ENCODE measurements around the gene NUMA1.
A peak's percentile ranks its signal among the peaks of the same experiment; 100 is the strongest.

NUMA1 gene

DNA sequence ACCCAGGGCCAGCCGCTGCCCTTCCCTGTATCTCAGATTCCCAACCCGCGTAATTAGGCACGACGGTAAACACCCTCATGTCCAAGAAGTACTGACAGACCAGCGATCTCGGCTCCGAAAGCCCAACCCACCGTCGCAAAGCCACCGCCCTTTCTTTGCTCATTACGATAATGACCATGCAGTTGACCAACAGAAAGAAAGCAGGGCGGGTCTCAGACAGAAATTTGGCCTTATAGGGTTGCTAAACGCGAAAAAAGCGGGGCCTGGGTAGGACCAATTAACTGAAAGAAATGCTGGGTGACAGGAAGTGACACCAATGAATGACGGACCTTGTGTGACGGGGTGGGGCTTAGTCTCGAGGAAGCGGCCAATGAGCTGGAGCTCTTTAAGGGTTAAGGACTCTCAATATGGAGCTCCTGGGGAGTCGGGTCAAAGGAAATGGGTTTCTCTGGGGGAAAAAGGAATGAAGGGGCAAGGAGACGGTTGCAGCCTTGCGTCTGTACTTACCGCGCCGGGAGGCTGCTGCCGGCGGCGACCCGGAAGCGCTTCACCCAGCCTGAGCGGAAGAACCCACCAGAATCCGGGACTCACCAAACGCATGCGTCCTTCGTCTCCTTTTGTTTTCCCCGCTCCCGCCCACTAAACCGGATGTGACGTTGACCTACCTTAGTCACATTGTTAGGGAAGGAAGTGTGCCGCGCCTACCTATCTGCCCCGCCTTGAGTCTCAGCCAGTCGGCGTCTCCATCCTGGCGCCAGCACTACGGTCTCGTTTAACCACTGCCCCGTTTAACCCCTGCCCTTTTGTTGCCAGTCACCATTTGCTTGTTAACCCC is 32.0 kb upstream of the NUMA1 start, which contains the start of gene ANAPC15:
Gene ANAPC15, minus strand, starts transcription at position 553 of the 835 bp plus-strand sequence. CDS start 1,419 bp downstream, outside the sequence.
- no peaks in the 10 kb centered on the region for H3K9me3 ChIP-seq (ENCODE audit: control extremely low read depth in 1 of 5, control insufficient read depth in 4 of 5, insufficient read depth in 2 of 5, low read depth in 1 of 5, low read length in 4 of 5)
- peak; percentile 100 for DNase-seq
- WGBS (ENCODE audit: insufficient coverage), result 0% methylated on average over 47 of the region's 49 CpGs
- H3K4me1 ChIP-seq (ENCODE audit: control extremely low read depth in 1 of 4, control insufficient read depth in 4 of 4, insufficient read depth in 4 of 4, low read length in 3 of 4), result peaks cover 13 to 18% (median 16%) of the 10 kb centered on the region in 4 experiments
- H3K27ac ChIP-seq (ENCODE audit: insufficient read depth in 1 of 2, low read depth in 1 of 2, low read length in 2 of 2, poor library complexity in 1 of 2, severe bottlenecking in 2 of 2), result peak within 1 kb of the TSS; percentile 97 to 99
- ChIA-PET CTCF (interaction anchor here (1.1 to 3.2 kb wide), 8 partner anchors 11 to 83 kb away, joined by 3 to 13 read pairs (median 4); no protein-coding TSS in a partner anchor), POLR2A (interaction anchor here (0.6 to 1.9 kb wide), 4 partner anchors 12 to 155 kb away, joined by 3 to 14 read pairs (median 4); no protein-coding TSS in a partner anchor)
- H3K36me3 ChIP-seq (ENCODE audit: control insufficient read depth in 4 of 4, insufficient read depth in 4 of 4, low read length in 3 of 4), result peaks cover 0 to 26% (median 8%) of the 10 kb centered on the region in 4 experiments
- H3K4me3 ChIP-seq (ENCODE audit: control insufficient read depth in 1 of 7, extremely low read depth in 1 of 7, insufficient read depth in 4 of 7, low read depth in 2 of 7, low read length in 6 of 7), result peak within 1 kb of the TSS; percentile 64 to 92 (median 78)
- H3K27me3 ChIP-seq (replicated peaks in 2 of 5; ENCODE audit: control insufficient read depth in 4 of 5, insufficient read depth in 5 of 5, low read length in 4 of 5), result no peaks in the 10 kb centered on the region

DNA sequence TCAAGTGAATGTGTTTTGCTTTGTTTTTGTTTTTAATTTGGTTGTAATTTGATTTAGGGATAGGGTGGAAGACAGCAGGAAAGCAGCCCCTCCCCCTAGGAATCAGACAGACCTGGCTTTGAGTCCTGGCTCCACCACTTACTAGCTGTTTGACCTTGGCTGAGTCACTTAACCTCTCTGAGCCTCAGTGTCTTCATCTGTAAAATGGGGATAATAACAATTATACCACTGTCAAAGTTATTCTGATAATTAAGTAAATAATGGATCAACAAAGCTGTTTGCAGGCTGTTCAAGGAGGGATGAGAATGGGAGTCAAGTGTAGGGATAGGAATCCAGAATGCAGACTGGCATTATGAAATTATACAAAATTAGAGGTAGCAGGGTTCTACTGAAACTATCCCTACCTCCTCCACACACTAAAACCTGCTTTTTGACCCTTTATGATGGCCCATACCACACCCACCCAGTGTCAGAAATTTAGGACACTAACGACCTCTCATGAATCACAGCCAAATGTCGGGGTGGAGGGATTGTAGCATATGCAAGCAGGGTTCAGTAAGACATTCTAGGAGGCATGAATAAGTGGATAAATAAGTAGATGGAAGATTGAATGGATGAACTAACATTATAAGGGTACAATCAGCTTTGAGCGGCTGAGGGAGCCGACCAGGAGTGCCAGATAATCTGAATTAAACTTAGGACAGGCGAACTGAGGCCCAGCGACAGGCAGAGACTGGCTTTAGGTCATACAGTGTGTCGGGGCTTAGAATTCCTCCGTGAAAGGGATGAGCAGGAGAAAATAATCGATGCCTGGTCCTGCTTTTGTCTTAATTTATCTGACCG is 31.2 kb upstream of the NUMA1 start:
- Histone ChIP-seq H3K4me3 (ENCODE audit: control insufficient read depth in 1 of 7, extremely low read depth in 1 of 7, insufficient read depth in 4 of 7, low read depth in 2 of 7, low read length in 6 of 7) (peak overlapping the region; percentile 64 to 92 (median 78)), H3K36me3 (ENCODE audit: control insufficient read depth in 4 of 4, insufficient read depth in 4 of 4, low read length in 3 of 4) (peaks cover 0 to 26% (median 8%) of the 10 kb centered on the region in 4 experiments), H3K27me3 (replicated peaks in 2 of 5; ENCODE audit: control insufficient read depth in 4 of 5, insufficient read depth in 5 of 5, low read length in 4 of 5) (no peaks in the 10 kb centered on the region), H3K4me1 (ENCODE audit: control extremely low read depth in 1 of 4, control insufficient read depth in 4 of 4, insufficient read depth in 4 of 4, low read length in 3 of 4) (peaks cover 13 to 18% (median 16%) of the 10 kb centered on the region in 4 experiments), H3K27ac (ENCODE audit: insufficient read depth in 1 of 2, low read depth in 1 of 2, low read length in 2 of 2, poor library complexity in 1 of 2, severe bottlenecking in 2 of 2) (peak overlapping the region; percentile 97 to 99), H3K9me3 (ENCODE audit: control extremely low read depth in 1 of 5, control insufficient read depth in 4 of 5, insufficient read depth in 2 of 5, low read depth in 1 of 5, low read length in 4 of 5) (no peaks in the 10 kb centered on the region)
- POLR2A ChIA-PET, result interaction anchor here (0.8 to 1.9 kb wide), 4 partner anchors 10 to 155 kb away, joined by 3 to 14 read pairs (median 4); no protein-coding TSS in a partner anchor
- CTCF ChIA-PET, result interaction anchor here (1.1 to 3.2 kb wide), 8 partner anchors 10 to 85 kb away, joined by 3 to 13 read pairs (median 6); no protein-coding TSS in a partner anchor
- peak in 2 of 3 donors; percentile 55 to 65 for DNase-seq
- 18% methylated on average over 7 of the region's 10 CpGs for WGBS (ENCODE audit: insufficient coverage)

DNA sequence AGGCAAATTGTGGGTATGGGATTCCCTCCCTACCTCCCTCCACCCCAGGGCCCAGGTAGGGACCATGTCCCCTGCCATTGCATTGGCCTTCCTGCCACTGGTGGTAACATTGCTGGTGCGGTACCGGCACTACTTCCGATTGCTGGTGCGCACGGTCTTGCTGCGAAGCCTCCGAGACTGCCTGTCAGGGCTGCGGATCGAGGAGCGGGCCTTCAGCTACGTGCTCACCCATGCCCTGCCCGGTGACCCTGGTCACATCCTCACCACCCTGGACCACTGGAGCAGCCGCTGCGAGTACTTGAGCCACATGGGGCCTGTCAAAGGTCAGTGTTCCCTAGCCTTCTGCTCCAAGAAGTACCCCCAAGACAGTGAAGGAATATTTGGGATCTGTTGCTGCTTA is 25.5 kb upstream of the NUMA1 start, which contains the start of gene TOMT:
Gene TOMT, plus strand, starts transcription at position 37 of the 400 bp plus-strand sequence. Its CDS starts 28 bp downstream, at position 65.
- peaks cover 0 to 30% (median 9%) of the 10 kb centered on the region in 4 experiments for H3K36me3 ChIP-seq (ENCODE audit: control insufficient read depth in 4 of 4, insufficient read depth in 4 of 4, low read length in 3 of 4)
- WGBS (ENCODE audit: insufficient coverage), result 96% methylated on average over 14 of the region's 14 CpGs
- no peak for DNase-seq
- ChIA-PET POLR2A (no interaction called here), CTCF (interaction anchor here (0.6 to 1.1 kb wide), 3 partner anchors 38 to 507 kb away, joined by 3 to 4 read pairs (median 3); no protein-coding TSS in a partner anchor)
- no peaks in the 10 kb centered on the region for H3K27me3 ChIP-seq (replicated peaks in 2 of 5; ENCODE audit: control insufficient read depth in 4 of 5, insufficient read depth in 5 of 5, low read length in 4 of 5)
- H3K9me3 ChIP-seq (ENCODE audit: control extremely low read depth in 1 of 5, control insufficient read depth in 4 of 5, insufficient read depth in 2 of 5, low read depth in 1 of 5, low read length in 4 of 5), result no peaks in the 10 kb centered on the region
- no peak within 1 kb of the TSS for H3K4me3 ChIP-seq (ENCODE audit: control insufficient read depth in 1 of 7, extremely low read depth in 1 of 7, insufficient read depth in 4 of 7, low read depth in 2 of 7, low read length in 6 of 7)
- H3K4me1 ChIP-seq (ENCODE audit: control extremely low read depth in 1 of 4, control insufficient read depth in 4 of 4, insufficient read depth in 4 of 4, low read length in 3 of 4), result peaks cover 21 to 28% (median 26%) of the 10 kb centered on the region in 4 experiments
- no peak within 1 kb of the TSS for H3K27ac ChIP-seq (ENCODE audit: insufficient read depth in 1 of 2, low read depth in 1 of 2, low read length in 2 of 2, poor library complexity in 1 of 2, severe bottlenecking in 2 of 2)

DNA sequence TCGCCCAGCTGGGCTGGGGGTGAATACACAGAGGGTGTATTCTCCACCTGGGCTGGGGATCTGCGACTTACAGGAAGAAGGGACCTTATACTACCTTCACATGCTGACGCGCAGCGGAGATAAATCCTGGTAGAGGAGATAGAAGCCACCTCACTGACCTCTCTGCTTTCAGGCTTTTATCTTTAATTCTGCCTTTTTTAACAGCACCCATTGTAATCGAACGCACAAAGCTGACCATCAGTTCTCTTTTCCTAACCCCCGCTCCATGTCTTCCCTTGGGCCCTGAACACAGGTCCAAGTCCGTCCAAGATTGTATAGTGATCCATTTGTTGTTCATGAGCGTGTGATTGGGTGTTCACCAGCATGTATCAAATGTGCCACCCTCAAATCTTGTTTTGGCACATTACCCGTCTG is 23.4 kb upstream of the NUMA1 start:
- Histone ChIP-seq H3K9me3 (ENCODE audit: control extremely low read depth in 1 of 5, control insufficient read depth in 4 of 5, insufficient read depth in 2 of 5, low read depth in 1 of 5, low read length in 4 of 5) (no peaks in the 10 kb centered on the region), H3K4me3 (ENCODE audit: control insufficient read depth in 1 of 7, extremely low read depth in 1 of 7, insufficient read depth in 4 of 7, low read depth in 2 of 7, low read length in 6 of 7) (peak overlapping the region in 5 of 7 experiments; percentile 29 to 87 (median 70)), H3K27ac (ENCODE audit: insufficient read depth in 1 of 2, low read depth in 1 of 2, low read length in 2 of 2, poor library complexity in 1 of 2, severe bottlenecking in 2 of 2) (peak overlapping the region in 1 of 2 experiments; percentile 96), H3K27me3 (replicated peaks in 2 of 5; ENCODE audit: control insufficient read depth in 4 of 5, insufficient read depth in 5 of 5, low read length in 4 of 5) (no peaks in the 10 kb centered on the region), H3K36me3 (ENCODE audit: control insufficient read depth in 4 of 4, insufficient read depth in 4 of 4, low read length in 3 of 4) (peaks cover under 1 to 27% (median 10%) of the 10 kb centered on the region in 4 experiments), H3K4me1 (ENCODE audit: control extremely low read depth in 1 of 4, control insufficient read depth in 4 of 4, insufficient read depth in 4 of 4, low read length in 3 of 4) (peaks cover 36 to 49% (median 47%) of the 10 kb centered on the region in 4 experiments)
- POLR2A ChIA-PET, result no interaction called here
- 84% methylated on average over 8 of the region's 11 CpGs for WGBS (ENCODE audit: insufficient coverage)
- CTCF ChIA-PET, result interaction anchor here (0.9 to 1.5 kb wide), 4 partner anchors 15 to 78 kb away, joined by 3 to 4 read pairs (median 3); no protein-coding TSS in a partner anchor
- DNase-seq, result no peak

DNA sequence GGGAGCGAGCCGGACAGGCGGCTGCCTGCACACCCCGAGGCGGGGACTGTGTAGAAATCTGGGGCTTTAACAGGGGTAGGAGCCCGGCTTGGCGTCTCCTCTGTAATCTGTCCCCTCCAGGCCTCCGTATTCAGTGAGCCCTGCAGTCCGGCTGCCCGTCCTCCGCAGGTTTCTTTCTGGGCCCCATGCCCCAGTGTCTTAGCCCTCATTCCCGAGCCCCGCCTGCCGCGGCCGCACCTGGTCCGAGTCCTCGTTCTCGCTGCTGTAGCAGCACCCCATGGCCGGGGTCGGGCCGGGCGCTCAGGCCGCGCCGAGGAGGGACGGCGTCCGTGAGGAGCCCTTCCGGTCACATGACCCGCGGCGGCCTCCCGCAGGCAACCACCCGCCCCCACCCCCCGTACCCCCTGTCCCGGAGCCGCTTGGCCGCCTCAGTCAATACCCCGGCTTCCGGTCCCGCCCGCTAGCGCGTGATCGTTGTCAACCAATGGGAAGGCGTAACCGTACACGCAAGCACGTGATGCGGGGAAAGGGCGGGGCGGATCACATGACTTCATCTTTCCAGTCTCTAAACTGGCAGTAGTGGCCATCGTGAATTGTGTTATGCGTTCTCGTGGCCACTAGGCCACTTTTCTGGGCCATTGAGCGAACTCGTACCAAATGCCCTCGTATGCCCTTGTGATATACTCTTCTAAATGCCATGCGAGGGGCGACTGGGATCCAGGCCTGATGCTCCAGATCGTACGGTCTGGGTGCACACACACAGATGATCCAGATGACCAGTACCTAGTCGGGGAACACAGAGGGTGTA is 22.8 kb upstream of the NUMA1 start, which contains the start of gene LAMTOR1:
Gene LAMTOR1, minus strand, starts transcription at position 352 of the 808 bp plus-strand sequence. Its CDS starts 73 bp downstream, at position 279.
- H3K9me3 ChIP-seq (ENCODE audit: control extremely low read depth in 1 of 5, control insufficient read depth in 4 of 5, insufficient read depth in 2 of 5, low read depth in 1 of 5, low read length in 4 of 5), result no peaks in the 10 kb centered on the region
- H3K27ac ChIP-seq (ENCODE audit: insufficient read depth in 1 of 2, low read depth in 1 of 2, low read length in 2 of 2, poor library complexity in 1 of 2, severe bottlenecking in 2 of 2), result peak within 1 kb of the TSS; percentile 95 to 96
- peaks cover 36 to 54% (median 51%) of the 10 kb centered on the region in 4 experiments for H3K4me1 ChIP-seq (ENCODE audit: control extremely low read depth in 1 of 4, control insufficient read depth in 4 of 4, insufficient read depth in 4 of 4, low read length in 3 of 4)
- peak within 1 kb of the TSS; percentile 72 to 94 (median 87) for H3K4me3 ChIP-seq (ENCODE audit: control insufficient read depth in 1 of 7, extremely low read depth in 1 of 7, insufficient read depth in 4 of 7, low read depth in 2 of 7, low read length in 6 of 7)
- 5% methylated on average over 52 of the region's 64 CpGs for WGBS (ENCODE audit: insufficient coverage)
- peaks cover 2 to 28% (median 14%) of the 10 kb centered on the region in 4 experiments for H3K36me3 ChIP-seq (ENCODE audit: control insufficient read depth in 4 of 4, insufficient read depth in 4 of 4, low read length in 3 of 4)
- H3K27me3 ChIP-seq (replicated peaks in 2 of 5; ENCODE audit: control insufficient read depth in 4 of 5, insufficient read depth in 5 of 5, low read length in 4 of 5), result no peaks in the 10 kb centered on the region
- CTCF ChIA-PET, result interaction anchor here (0.9 to 13.8 kb wide), 8 partner anchors 11 to 79 kb away, joined by 3 to 394 read pairs (median 5); partner anchors contain the start of gene LRRC51
- DNase-seq, result peak; percentile 99 to 100 (median 100)
- POLR2A ChIA-PET, result interaction anchor here (0.6 to 3.0 kb wide), 2 partner anchors 11 to 62 kb away, joined by 7 to 21 read pairs; no protein-coding TSS in a partner anchor
